Uterus (tissue), 4 donors: ENCODE data around the gene USP7. TPM values are rescaled to one million over a fixed set of nuclear protein-coding genes. Genes with fewer than 3 reads are reported as not detected.

Source experiments
- DNase-seq, 2 donors: peaks; one replicate each; pipeline ENCODE4 v3.0.0-alpha.2; 2019 to 2020
- H3K27ac ChIP-seq, 2 donors: fragments of 200-600 bp; sonication (generic); 1 replicate in 1 of 2; 2 replicates in 1 of 2; pipeline ENCODE4 v1.5.1; 2016 to 2018
- H3K27me3 ChIP-seq, 2 donors: fragments of 200-600 bp; sonication (generic); one replicate each; pipeline ENCODE4 v1.5.1; 2018 to 2019; ENCODE audit warnings: control low read depth in 1 of 2
- H3K36me3 ChIP-seq, 2 donors: fragments of 200-600 bp; sonication (generic); one replicate each; pipeline ENCODE4 v1.5.1; 2019; ENCODE audit warnings: control low read depth in 1 of 2
- H3K4me1 ChIP-seq, 2 donors: fragments of 200-600 bp; sonication (generic); one replicate each; pipeline ENCODE4 v1.5.1; 2018 to 2019; ENCODE audit warnings: control low read depth in 1 of 2
- H3K4me3 ChIP-seq, 2 donors: fragments of 200-600 bp; sonication (generic); 1 replicate in 1 of 2; 2 replicates in 1 of 2; pipeline ENCODE4 v1.5.1; 2018 to 2019; ENCODE audit warnings: mild to moderate bottlenecking in 1 of 2
- H3K9me3 ChIP-seq, 2 donors: fragments of 200-600 bp; sonication (generic); one replicate each; pipeline ENCODE4 v1.5.1; 2019; ENCODE audit warnings: control low read depth in 1 of 2
- CTCF ChIP-seq, 4 experiments: fragments of 200-600 bp in 2 of 4; fragments of 450-650 bp in 2 of 4; sonication (generic) in 2 of 4; IDR thresholded peaks; one replicate each; pipeline ENCODE4 v1.5.1; 2016 to 2019; ENCODE audit warnings: antibody characterized with exemption in 4 of 4, mild to moderate bottlenecking in 2 of 4, moderate library complexity in 1 of 4
- POLR2A ChIP-seq, 2 donors: fragments of 450-650 bp; IDR thresholded peaks; one replicate each; pipeline ENCODE4 v1.6.1; 2016; ENCODE audit warnings: antibody characterized with exemption in 2 of 2, mild to moderate bottlenecking in 1 of 2, moderate library complexity in 1 of 2
- intact Hi-C: fragments of 100-400 bp; cut with DNase I; formaldehyde crosslinking; loops from one replicate; pipeline ENCODE4 v1.15.1; 2023; ENCODE audit warnings: low total_unique reads
- total RNA-seq, 4 donors: library from RNA; depleted of rRNA in 3 of 4; stranded (reverse); fragments of >200 nt in 3 of 4; gene quantifications; one replicate each; pipeline versions ENCODE4 v1.1.0 to v1.2.4, GENCODE V29; 2014 to 2023
- donor health status: DM: yes; HTN: yes; CAD: no.

USP7 gene
- total RNA-seq, 4 donors from 2014 or later: 20.9 to 223 (median 122) TPM

GRCh38 chr16:8885674-8886592 lies 77.8 kb downstream of the USP7 start:
- H3K4me3 ChIP-seq: no peak overlapping the region
- DNase-seq: no peak
- intact Hi-C loops: loop anchor here (10.0 kb wide), 2 partner anchors 231 to 321 kb away; no protein-coding TSS in a partner anchor
- TF ChIP-seq CTCF (IDR thresholded peaks at IDR 0.05): no peak
- TF ChIP-seq POLR2A (IDR thresholded peaks at IDR 0.05): no peak
- H3K27me3 ChIP-seq: no peaks in the 10 kb centered on the region
- H3K9me3 ChIP-seq: no peaks in the 10 kb centered on the region
- no peaks in the 10 kb centered on the region for H3K4me1 ChIP-seq
- no peak overlapping the region for H3K27ac ChIP-seq
- no peaks in the 10 kb centered on the region for H3K36me3 ChIP-seq

- H3K4me1 ChIP-seq: no peaks in the 10 kb centered on the region
- no peak overlapping the region for H3K27ac ChIP-seq
- H3K9me3 ChIP-seq: no peaks in the 10 kb centered on the region
- no peak for DNase-seq
- H3K36me3 ChIP-seq: no peaks in the 10 kb centered on the region
- TF ChIP-seq CTCF (IDR thresholded peaks at IDR 0.05) (no peak), POLR2A (IDR thresholded peaks at IDR 0.05) (no peak)
- intact Hi-C loops: loop anchor here (10.0 kb wide), 2 partner anchors 228 to 318 kb away; no protein-coding TSS in a partner anchor
- no peak overlapping the region for H3K4me3 ChIP-seq
- no peaks in the 10 kb centered on the region for H3K27me3 ChIP-seq
These were observed 80.9 kb downstream of the USP7 start for GRCh38 chr16:8882725-8883377.

GRCh38 chr16:8882041-8882617 lies 81.6 kb downstream of the USP7 start, which contains the start of gene LITAFD:
Gene LITAFD, plus strand, starts transcription at chr16:8882351. Its CDS starts 2,005 bp downstream, at chr16:8884356.
- H3K27me3 ChIP-seq: no peaks in the 10 kb centered on the region
- H3K4me1 ChIP-seq: no peaks in the 10 kb centered on the region
- TF ChIP-seq CTCF (IDR thresholded peaks at IDR 0.05) (no peak), POLR2A (IDR thresholded peaks at IDR 0.05) (no peak)
- no peak within 1 kb of the TSS for H3K27ac ChIP-seq
- intact Hi-C loops: loop anchor here (10.0 kb wide), 2 partner anchors 227 to 317 kb away; no protein-coding TSS in a partner anchor
- H3K36me3 ChIP-seq: no peaks in the 10 kb centered on the region
- no peak for DNase-seq
- no peak within 1 kb of the TSS for H3K4me3 ChIP-seq
- H3K9me3 ChIP-seq: no peaks in the 10 kb centered on the region

GRCh38 chr16:8880839-8881510 lies 82.7 kb downstream of the USP7 start:
- Histone ChIP-seq H3K27me3 (no peaks in the 10 kb centered on the region), H3K9me3 (no peaks in the 10 kb centered on the region)
- no peak for DNase-seq

More at GRCh38 chr16:8880839-8881510, 82.7 kb downstream of the USP7 start:
- H3K4me1 ChIP-seq: no peaks in the 10 kb centered on the region
- no peak for TF ChIP-seq POLR2A (IDR thresholded peaks at IDR 0.05)
- no peak for TF ChIP-seq CTCF (IDR thresholded peaks at IDR 0.05)
- H3K27ac ChIP-seq: no peak overlapping the region
- H3K4me3 ChIP-seq: no peak overlapping the region
- intact Hi-C loops: loop anchor here (10.0 kb wide), 2 partner anchors 226 to 316 kb away; no protein-coding TSS in a partner anchor
- H3K36me3 ChIP-seq: no peaks in the 10 kb centered on the region
